ENCODE measurements around the gene HCK.

Gene HCK

GRCh38 chr20:32144898-32145662, 93.0 kb downstream of the HCK start:
- Histone ChIP-seq H3K4me3 (ENCODE audit: extremely low read depth, insufficient read depth, low read length, poor library complexity, severe bottlenecking) (no peak overlapping the region), H3K36me3 (ENCODE audit: control insufficient read depth, insufficient read depth, low read length) (peaks cover 88% of the 10 kb centered on the region), H3K9me3 (ENCODE audit: control insufficient read depth, low read length) (no peaks in the 10 kb centered on the region), H3K27ac (ENCODE audit: low read depth, low read length, severe bottlenecking) (no peak overlapping the region), H3K4me1 (ENCODE audit: control insufficient read depth, insufficient read depth, low read length, poor library complexity, severe bottlenecking) (peaks cover 3% of the 10 kb centered on the region)
- WGBS, 2 experiments (ENCODE audit: insufficient coverage in 2 of 2): 95 to 97% methylated on average over 5 to 6 of the region's 8 CpGs

DNA sequence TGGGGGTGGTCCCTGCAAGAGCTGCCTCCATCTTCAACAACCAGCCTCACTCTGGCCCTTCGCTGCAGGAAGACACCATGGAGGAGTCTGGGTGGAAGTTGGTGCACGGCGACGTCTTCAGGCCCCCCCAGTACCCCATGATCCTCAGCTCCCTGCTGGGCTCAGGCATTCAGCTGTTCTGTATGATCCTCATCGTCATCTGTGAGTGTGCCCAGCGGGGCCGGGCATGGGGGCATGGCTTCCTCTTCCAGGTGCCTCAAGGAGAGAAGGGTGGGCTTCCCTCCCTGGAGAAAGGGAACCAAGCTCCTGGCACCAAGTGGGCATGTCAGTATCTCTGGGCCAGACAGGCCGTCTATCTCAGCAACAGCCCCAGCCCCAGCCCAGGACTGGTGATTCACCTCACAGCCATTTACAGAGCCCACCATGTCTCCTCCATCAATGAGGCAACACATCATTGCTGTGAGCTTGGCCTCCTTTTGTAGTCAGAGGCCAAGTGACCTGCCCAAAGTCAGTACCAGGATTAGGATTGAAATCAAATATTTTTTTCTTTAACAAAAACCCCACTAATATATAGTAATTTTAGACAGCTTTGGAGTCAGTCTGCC, 97.6 kb downstream of the HCK start:
- Histone ChIP-seq H3K4me3 (ENCODE audit: extremely low read depth, insufficient read depth, low read length, poor library complexity, severe bottlenecking) (no peak overlapping the region), H3K27ac (ENCODE audit: low read depth, low read length, severe bottlenecking) (peak overlapping the region; percentile 45), H3K4me1 (ENCODE audit: control insufficient read depth, insufficient read depth, low read length, poor library complexity, severe bottlenecking) (peaks cover 4% of the 10 kb centered on the region), H3K36me3 (ENCODE audit: control insufficient read depth, insufficient read depth, low read length) (peaks cover 84% of the 10 kb centered on the region), H3K9me3 (ENCODE audit: control insufficient read depth, low read length) (no peaks in the 10 kb centered on the region)
- 95 to 100% methylated on average over 6 of the region's 8 CpGs for WGBS, 2 experiments (ENCODE audit: insufficient coverage in 2 of 2)

- WGBS, 2 experiments (ENCODE audit: insufficient coverage in 2 of 2): 96 to 97% methylated on average over 4 to 9 of the region's 10 CpGs
These were observed 98.3 kb downstream of the HCK start for GRCh38 chr20:32150291-32150848.

More at GRCh38 chr20:32150291-32150848, 98.3 kb downstream of the HCK start:
- no peak overlapping the region for H3K4me3 ChIP-seq (ENCODE audit: extremely low read depth, insufficient read depth, low read length, poor library complexity, severe bottlenecking)
- peaks cover 10% of the 10 kb centered on the region for H3K4me1 ChIP-seq (ENCODE audit: control insufficient read depth, insufficient read depth, low read length, poor library complexity, severe bottlenecking)
- peaks cover 79% of the 10 kb centered on the region for H3K36me3 ChIP-seq (ENCODE audit: control insufficient read depth, insufficient read depth, low read length)
- H3K9me3 ChIP-seq (ENCODE audit: control insufficient read depth, low read length): no peaks in the 10 kb centered on the region
- H3K27ac ChIP-seq (ENCODE audit: low read depth, low read length, severe bottlenecking): no peak overlapping the region
